Heart left ventricle (tissue), 16 donors: Measurements from ENCODE around the gene RLBP1. TPM values are rescaled to one million over a fixed set of nuclear protein-coding genes. Genes with fewer than 3 reads are reported as not detected.

Experiments used
- ATAC-seq, 4 donors: fragments of 200-7000 bp; cut with Tn5 transposase; one replicate each; pipeline ENCODE4 v1.9.1; 2020 to 2022; ENCODE audit warnings: moderate library complexity in 4 of 4, mild to moderate bottlenecking in 3 of 4, moderate number of reproducible peaks in 1 of 4
- DNase-seq, 5 donors: peaks; one replicate each; pipeline ENCODE4 v3.0.0-alpha.2; 2020
- H3K27ac ChIP-seq, 12 donors: fragments of 200-600 bp; sonication (generic) in 4 of 12; one replicate each; pipeline versions ENCODE4 v1.5.0 to v1.8.0; 2016 to 2022; ENCODE audit warnings: mild to moderate bottlenecking in 2 of 12
- H3K27me3 ChIP-seq, 9 donors: fragments of 200-600 bp; sonication (generic) in 2 of 9; one replicate each; pipeline versions ENCODE4 v1.5.1 to v1.8.0; 2016 to 2022; ENCODE audit warnings: mild to moderate bottlenecking in 3 of 9
- H3K36me3 ChIP-seq, 9 donors: fragments of 200-600 bp; sonication (generic) in 2 of 9; one replicate each; pipeline versions ENCODE4 v1.5.0 to v1.8.0; 2018 to 2022; ENCODE audit warnings: mild to moderate bottlenecking in 2 of 9
- H3K4me1 ChIP-seq, 12 donors: fragments of 200-600 bp; sonication (generic) in 4 of 12; one replicate each; pipeline versions ENCODE4 v1.5.0 to v1.8.0; 2016 to 2022; ENCODE audit warnings: mild to moderate bottlenecking in 3 of 12
- H3K4me3 ChIP-seq, 12 donors: fragments of 200-600 bp; sonication (generic) in 4 of 12; one replicate each; pipeline versions ENCODE4 v1.5.0 to v1.8.0; 2017 to 2022; ENCODE audit warnings: mild to moderate bottlenecking in 9 of 12, moderate library complexity in 4 of 12
- H3K9me3 ChIP-seq, 12 donors: fragments of 200-600 bp; sonication (generic) in 4 of 12; one replicate each; pipeline versions ENCODE4 v1.5.0 to v1.8.0; 2016 to 2022; ENCODE audit warnings: mild to moderate bottlenecking in 1 of 12
- CTCF ChIP-seq, 12 donors: fragments of 200-600 bp; sonication (generic) in 4 of 12; IDR thresholded peaks; one replicate each; pipeline versions ENCODE4 v1.5.0 to v1.8.0; 2018 to 2022; ENCODE audit warnings: antibody characterized with exemption in 12 of 12, mild to moderate bottlenecking in 5 of 12
- POLR2A ChIP-seq, 2 donors: fragments of 450-650 bp; IDR thresholded peaks; one replicate each; pipeline ENCODE4 v1.6.1; 2017; ENCODE audit warnings: antibody characterized with exemption in 2 of 2, mild to moderate bottlenecking in 2 of 2, moderate library complexity in 2 of 2
- WGBS, 4 donors: extraction: QIAGEN DNeasy Blood & Tissue Kit in 2 of 4; methylation state at CpG; one replicate each; pipeline versions ENCODE4 v1.1.5 to v1.1.7; 2013 to 2018; 5-methylcytosine and 5-hydroxymethylcytosine counted together
- intact Hi-C, 10 donors: fragments of 100-400 bp; cut with DNase I; formaldehyde crosslinking; loops; one replicate each; pipeline versions ENCODE4 v1.11.1 to v1.14.2; 2022
- polyA plus RNA-seq, 2 donors: library from polyadenylated mRNA; stranded (reverse); fragments of 200-250 nt; gene quantifications; one replicate each; pipeline ENCODE4 v1.2.3, GENCODE V29; 2013
- total RNA-seq, 9 donors: library from RNA; depleted of rRNA in 2 of 9; stranded (reverse); fragments of >200 nt in 2 of 9; fragmentation: NEBNext Ultra II Directional in 3 of 9; extraction: Animal tissue kit (Norgen Biotek cat#: 25700) in 3 of 9; gene quantifications; one replicate each; pipeline versions ENCODE4 v1.1.0 to v1.2.4, GENCODE V29; 2016 to 2023
- donor health status: ischemic (EF 13 %, LVEDD 7.1; RV severe dilation, severe dysfunction).
- donor health status: healthy with polysubstance abuse.
- donor health status: DM: no; HTN: yes; CAD: no.
- donor health status: DM: no; HTN: no; CAD: no.
- donor health status: ischemic (EF 25% LVEDD 6.9; RV normal size, moderate dysfunction).
- donor health status: ischemic (EF 25% LVEDD 5.7; RV mildly dilated, moderate dysfunction).
- donor health status: healthy.
- donor health status: DM: yes; HTN: yes; CAD: no.
- donor health status: ischemic (EF 35%, LVEDD 5.7; RV mildly dilated, moderate dysfunction).
- donor health status: nonischemic (EF 11% LVEDD 7.7; RV severe dilation, severe dysfunction).
- donor health status: DM: yes; HTN: yes; CAD: no.
- donor health status: PGD.
- donor health status: ischemic (EF 29% LVEDD 5.4; RV normal size, mild dysfunction).
- donor health status: nonischemic (EF 23%, LVEDD 6.1; RV moderate dilation, normal function).

The RLBP1 gene
- total and polyA plus RNA-seq, 11 donors, result not detected

- intact Hi-C loops, result loop anchor here in 1 of 10 donors (5.0 kb wide), 1 partner anchor 36 kb away; no protein-coding TSS in a partner anchor
- no peaks in the 10 kb centered on the region for H3K27me3 ChIP-seq
- no peaks in the 10 kb centered on the region for H3K9me3 ChIP-seq
- no peak overlapping the region for H3K27ac ChIP-seq
- whole genome bisulfite sequencing, 4 donors, result 76 to 81% (median 78%) methylated on average over 5 of the region's 5 CpGs
- DNase-seq (no peak), ATAC-seq (no peak)
- H3K36me3 ChIP-seq, result peaks cover 0 to 51% (median 22%) of the 10 kb centered on the region in 9 donors
- TF ChIP-seq POLR2A (IDR thresholded peaks at IDR 0.05) (no peak), CTCF (IDR thresholded peaks at IDR 0.05) (no peak)
- H3K4me1 ChIP-seq, result peaks cover 3 to 57% (median 39%) of the 10 kb centered on the region in 12 donors
- no peak overlapping the region for H3K4me3 ChIP-seq
These were observed 57.9 kb downstream of the RLBP1 start for GRCh38 chr15:89163271-89164055.

GRCh38 chr15:89161666-89162065 is 59.7 kb downstream of the RLBP1 start:
- Histone ChIP-seq H3K27ac (no peak overlapping the region), H3K27me3 (no peaks in the 10 kb centered on the region), H3K4me1 (peaks cover 0 to 42% (median 25%) of the 10 kb centered on the region in 12 donors), H3K9me3 (no peaks in the 10 kb centered on the region), H3K36me3 (peaks cover 0 to 63% (median 26%) of the 10 kb centered on the region in 9 donors), H3K4me3 (no peak overlapping the region)
- TF ChIP-seq POLR2A (IDR thresholded peaks at IDR 0.05) (no peak), CTCF (IDR thresholded peaks at IDR 0.05) (no peak)
- WGBS, 4 donors, result 75 to 81% (median 78%) methylated on average over 3 of the region's 3 CpGs
- intact Hi-C loops, result loop anchor here in 1 of 10 donors (5.0 kb wide), 1 partner anchor 34 kb away; no protein-coding TSS in a partner anchor
- ATAC-seq (no peak), DNase-seq (no peak)

Other genes starting within 250 kb of the RLBP1 start
- gene ABHD2, start 133.1 kb downstream of the RLBP1 start, total RNA-seq, result 100 to 1,000 TPM in 6 of 9 donors, 10 to 100 TPM in 3; 53.4 to 243 (median 128) TPM
- gene ABHD2, start 133.1 kb downstream of the RLBP1 start, polyA plus RNA-seq, result 100 to 1,000 TPM in 1 of 2 donors, 1 to 10 TPM in 1; 8.6 to 112 TPM
- gene FANCI, start 22.4 kb upstream of the RLBP1 start, total RNA-seq, result 10 to 100 TPM in 1 of 9 donors, 1 to 10 TPM in 8; 1.0 to 10.3 (median 1.9) TPM
- 1 to 10 TPM in 1 of 2 donors, under 1 TPM in 1; 0.42 to 2.0 TPM for gene FANCI, start 22.4 kb upstream of the RLBP1 start, polyA plus RNA-seq
- gene POLG, start 113.2 kb upstream of the RLBP1 start, total RNA-seq, result 10 to 100 TPM; 32.1 to 79.8 (median 38.4) TPM
- gene POLG, start 113.2 kb upstream of the RLBP1 start, polyA plus RNA-seq, result 10 to 100 TPM; 32.6 to 51.5 TPM